NCI-H2081 (cell line): ENCODE measurements around the gene RPL23.
"Not testable (repeated sequence)": the region's sequence is repeated elsewhere in the genome, so short reads cannot be mapped to it uniquely, and the experiment has no call there.

Experiments used
- DNase-seq, 2 experiments: peaks; one replicate each; lab custom pipeline; 2025; lab: John Stamatoyannopoulos, UW

Gene RPL23

DNA sequence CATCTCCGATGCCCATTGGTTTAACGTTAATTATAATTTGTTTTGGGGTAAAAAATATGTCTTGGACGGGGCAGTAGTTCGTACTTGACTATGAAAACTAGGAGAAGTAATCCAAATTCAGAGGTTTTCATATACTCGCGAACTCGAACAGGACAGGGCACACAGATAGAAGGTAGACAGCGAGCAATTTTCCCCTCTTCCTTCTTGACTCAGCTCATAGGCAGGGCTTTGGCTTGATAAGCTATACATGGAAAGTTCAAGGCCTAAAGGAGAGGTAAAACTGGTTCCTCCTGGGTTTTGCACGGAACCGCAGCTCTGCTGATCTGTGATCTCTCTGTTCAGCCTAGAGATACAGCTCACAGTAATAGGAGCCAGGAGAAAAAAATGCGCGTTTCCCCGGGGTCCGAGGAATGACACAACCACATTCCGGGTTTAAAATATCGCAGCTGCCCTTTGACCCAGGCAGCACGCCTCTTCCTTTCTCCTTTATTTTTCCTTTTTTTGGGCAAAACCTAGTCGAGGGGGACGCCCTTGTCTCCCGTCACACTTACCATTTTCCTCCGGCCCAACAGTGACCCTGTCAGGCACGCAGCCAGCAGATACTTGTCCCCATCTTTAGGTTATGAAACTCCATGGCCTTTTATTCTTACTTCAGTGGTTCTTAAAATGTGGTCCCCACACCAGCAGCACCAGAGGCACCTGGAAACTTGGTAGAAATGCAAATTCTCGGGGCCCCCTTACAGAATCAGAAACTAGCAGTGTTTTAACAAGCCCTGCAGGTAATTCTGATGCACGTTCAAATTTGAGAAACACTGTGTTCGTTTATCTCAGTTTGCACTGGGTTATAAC lies 14.7 kb upstream of the RPL23 start:
- peak; percentile 54 to 78 for DNase-seq

DNA sequence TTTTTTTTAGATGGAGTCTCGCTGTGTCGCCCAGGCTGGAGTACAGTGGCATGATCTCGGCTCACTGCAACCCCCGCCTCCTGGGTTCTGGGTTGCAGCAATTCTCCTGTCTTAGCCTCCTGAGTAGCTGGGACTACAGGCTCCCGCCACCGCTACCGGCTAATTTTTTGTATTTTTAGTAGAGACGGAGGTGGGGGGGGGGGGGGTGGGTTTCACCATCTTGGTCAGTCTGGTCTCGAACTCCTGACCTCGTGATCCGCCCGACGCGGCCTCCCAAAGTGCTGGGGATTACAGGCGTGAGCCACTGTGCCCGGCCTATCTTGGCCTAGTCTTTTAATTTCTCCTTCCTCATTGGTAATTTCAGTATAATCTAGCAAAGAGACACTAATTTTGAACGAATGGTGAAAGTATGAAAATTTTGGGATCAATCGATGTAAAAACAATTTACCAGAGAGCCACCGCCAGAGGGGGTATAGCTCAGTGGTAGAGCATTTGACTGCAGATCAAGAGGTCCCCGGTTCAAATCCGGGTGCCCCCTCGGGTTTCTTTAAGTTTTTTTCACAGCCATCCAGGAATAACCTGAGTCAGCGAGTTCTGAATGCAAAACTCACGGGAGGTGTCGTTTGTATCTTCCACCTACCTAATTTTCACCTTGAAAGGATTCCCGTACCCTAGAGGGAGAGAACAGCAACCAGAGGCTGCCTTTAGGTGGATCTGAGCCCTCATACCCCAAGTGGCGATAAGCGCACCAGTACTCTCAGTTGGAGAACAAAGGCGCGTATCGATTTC lies 13.9 kb upstream of the RPL23 start:
- peak; percentile 81 to 87 for DNase-seq

DNA sequence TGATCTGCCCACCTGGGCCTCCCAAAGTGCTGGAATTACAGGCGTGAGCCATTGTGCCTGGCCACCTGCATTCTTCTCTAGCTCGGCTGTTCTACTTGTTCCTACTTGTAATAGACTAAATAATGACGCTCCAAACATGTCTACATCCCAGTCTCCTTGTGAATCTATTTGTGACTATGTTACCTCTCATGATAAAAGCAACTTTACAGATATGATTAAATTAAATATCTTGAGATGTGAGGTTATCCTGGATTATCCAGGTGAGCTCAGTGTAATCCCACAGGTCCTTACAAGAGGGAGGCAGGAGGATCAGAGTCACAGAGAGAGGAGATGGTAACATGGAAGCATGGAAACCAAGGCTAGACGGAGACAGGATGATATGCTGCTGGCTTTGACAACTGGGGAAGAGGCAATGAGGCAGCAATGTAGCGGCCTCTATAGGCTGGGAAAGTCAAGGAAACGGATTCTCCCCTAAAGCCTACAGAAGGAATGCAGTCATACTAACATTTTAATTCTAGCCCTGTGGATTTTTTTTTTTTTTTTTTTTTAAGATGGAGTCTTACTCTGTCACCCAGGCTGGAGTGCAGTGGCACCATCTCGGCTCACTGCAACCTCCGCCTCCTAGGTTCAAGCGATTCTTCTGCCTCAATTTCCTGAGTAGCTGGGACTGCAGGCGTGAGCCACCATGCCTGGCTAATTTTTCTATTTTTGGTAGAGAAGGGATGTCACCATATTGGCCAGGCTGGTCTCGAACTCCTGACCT lies 11.3 kb upstream of the RPL23 start:
- DNase-seq = no peak

- peak in 1 of 2 experiments; percentile 46 for DNase-seq
These were observed 7.9 kb upstream of the RPL23 start for GRCh38 chr17:38861399-38861843.

- DNase-seq = no peak
These were observed 3.8 kb upstream of the RPL23 start for GRCh38 chr17:38857271-38857670.

- DNase-seq = not testable (repeated sequence)
These were observed 1.7 kb upstream of the RPL23 start for GRCh38 chr17:38855101-38855714.

GRCh38 chr17:38852771-38853291 lies 690 bp downstream of the RPL23 start:
- peak in 1 of 2 experiments; percentile 30 for DNase-seq

- no peak for DNase-seq
These were observed 2.1 kb downstream of the RPL23 start for GRCh38 chr17:38851434-38851833.

- DNase-seq = no peak
These were observed 3.1 kb downstream of the RPL23 start for GRCh38 chr17:38850374-38850773.

GRCh38 chr17:38848939-38849605 lies 4.4 kb downstream of the RPL23 start:
- no peak for DNase-seq

GRCh38 chr17:38848557-38848891 lies 5.0 kb downstream of the RPL23 start:
- no peak for DNase-seq

GRCh38 chr17:38844261-38844757 lies 9.2 kb downstream of the RPL23 start:
- no peak for DNase-seq

GRCh38 chr17:38825762-38826247 lies 27.7 kb downstream of the RPL23 start:
- no peak for DNase-seq

DNA sequence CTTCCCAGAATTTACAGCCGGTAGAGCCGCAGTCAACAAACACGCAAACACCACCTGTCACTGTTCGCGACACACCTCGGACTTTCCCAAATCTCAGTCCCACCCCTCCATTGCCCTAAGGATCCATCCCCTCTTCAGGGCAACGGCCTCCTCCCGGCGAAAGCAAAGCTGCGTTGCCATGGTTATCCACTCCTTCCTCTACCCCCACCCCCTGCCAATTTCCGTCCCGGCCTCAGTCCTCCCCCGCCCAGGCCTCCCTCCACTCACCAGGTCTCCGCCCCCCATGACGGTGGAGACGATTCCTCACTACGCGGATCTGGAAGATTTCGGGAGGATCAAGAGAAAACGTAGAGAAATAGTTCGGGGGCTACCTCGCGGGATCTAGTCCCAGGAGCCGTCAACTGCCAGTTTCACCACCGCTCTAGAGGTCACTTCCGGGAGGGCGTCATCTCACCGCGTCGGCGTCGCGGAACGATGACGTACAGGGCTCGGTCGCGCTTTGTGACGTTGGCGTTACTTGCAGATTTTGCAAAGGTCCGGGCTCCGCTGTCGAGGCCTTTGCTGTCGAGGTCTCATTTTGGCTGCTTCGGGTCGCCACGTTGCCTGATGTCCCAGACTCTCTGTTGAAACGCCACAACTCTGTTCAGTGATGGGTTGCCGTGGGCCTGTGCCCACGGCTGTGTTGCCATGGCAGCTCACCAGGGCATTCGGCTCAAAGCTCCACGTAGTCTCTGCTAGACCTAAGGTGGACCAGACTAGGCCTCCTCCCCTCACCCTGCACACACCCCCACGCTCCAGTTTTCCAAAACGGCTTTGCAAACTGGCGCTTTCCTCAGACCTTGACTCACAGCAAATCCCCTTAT lies 28.4 kb downstream of the RPL23 start, which contains the start of gene CWC25:
TSS of gene CWC25 (minus strand) at position 423 of the 863 bp plus-strand sequence. CDS start at position 285, 138 bp downstream.
- peak; percentile 92 to 96 for DNase-seq

DNA sequence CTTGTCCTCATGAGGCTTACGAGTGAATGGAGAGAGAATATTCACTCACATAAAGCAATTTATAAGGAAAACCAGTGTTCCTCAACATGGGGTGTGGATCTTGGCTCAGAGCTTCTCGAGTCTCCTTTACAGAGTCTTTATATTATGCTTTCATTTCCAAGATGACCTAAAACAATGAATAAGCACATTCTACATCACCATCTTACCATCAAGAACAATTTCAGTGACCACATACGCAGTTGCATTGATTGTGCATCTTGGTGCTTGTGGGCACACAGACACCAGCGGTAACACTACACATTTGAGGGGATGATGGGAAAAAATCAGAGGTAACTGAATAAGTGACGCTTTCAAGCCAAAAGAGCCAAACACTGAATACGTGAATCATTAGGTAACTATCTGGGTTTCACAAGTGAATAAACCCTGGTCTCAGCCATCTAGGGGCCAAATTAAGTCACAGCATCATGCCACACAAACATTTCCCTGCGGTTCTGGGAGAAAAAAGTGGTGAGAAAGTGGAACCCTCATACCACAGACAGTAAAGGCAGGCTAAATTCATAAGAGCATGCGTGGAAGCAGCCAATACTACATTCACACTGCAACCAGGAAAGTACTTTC lies 37.8 kb downstream of the RPL23 start:
- no peak for DNase-seq

- no peak for DNase-seq
These were observed 43.7 kb downstream of the RPL23 start for GRCh38 chr17:38809828-38810227.

DNA sequence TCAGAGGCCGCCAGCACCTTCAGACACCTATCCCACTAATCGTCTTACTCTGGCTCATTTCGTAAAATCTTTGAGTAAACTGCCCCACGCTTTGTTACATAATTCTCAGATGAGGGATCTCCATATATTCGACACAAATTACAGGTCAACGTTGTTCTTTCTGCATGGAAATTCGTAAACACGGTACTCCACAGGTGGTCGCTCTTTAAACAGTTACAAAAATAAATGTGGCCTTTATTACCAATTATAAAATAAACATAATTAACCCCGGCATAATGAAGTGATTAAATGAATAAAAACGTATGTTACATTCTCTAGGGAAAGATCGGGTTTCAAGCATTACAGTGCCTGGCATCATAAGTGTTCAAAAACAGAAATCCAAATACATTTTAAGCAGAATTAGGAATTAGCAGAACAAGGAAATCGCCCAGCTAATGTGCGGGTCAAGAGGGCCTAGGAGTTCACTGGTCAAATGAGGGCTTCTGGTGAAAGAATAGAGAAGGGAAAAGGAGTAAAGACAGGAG lies 53.2 kb downstream of the RPL23 start:
- DNase-seq = no peak

DNA sequence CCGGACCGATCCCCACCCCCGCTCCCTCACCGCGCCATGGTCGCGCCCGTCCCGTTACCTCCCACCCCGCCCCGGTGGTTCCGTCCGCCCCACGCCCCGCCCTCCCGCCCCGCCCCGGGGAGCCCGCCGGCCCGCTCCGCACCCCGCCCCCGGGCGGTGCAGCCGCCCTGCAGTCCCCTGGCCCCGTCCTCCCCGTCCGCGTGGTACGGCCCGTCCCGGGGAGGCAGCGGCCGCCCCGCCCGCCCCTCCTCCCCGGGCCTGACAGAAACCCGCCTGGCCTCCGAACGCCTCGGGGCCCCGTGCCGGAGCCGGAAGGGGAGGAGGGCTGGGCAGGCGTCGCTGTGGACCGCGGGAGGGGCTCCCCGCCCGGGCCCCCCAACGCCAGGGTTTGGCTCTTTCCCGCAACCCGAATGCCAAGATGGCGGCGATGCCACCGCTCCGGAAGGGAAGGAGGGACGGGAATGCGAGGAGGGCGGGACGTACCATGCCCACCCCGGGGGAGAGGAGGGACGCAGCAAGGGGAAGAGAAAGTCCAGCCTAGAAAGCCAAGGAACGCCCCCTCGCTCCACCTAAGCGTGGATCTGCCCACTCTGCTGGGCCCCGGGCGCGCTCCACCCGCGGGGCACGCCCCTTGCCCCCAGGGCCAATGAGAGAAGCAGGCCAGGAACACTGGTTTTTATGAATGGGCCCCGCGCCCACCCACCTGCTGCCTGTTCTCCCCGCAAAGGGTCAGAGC lies 53.9 kb downstream of the RPL23 start, which contains the start of gene PIP4K2B:
TSS of gene PIP4K2B (minus strand) at position 56 of the 736 bp plus-strand sequence. CDS start 132 bp downstream, outside the sequence.
- DNase-seq = peak; percentile 99
